ACHN (cell line): ENCODE results near the gene CPT1A.
A peak's percentile ranks its signal among the peaks of the same experiment; 100 is the strongest.

Experiments used
- DNase-seq: peaks from one replicate; pipeline ENCODE4 v3.0.0-alpha.2; 2015
- in situ Hi-C: cut with HindIII; loops from 2 replicates; pipeline ENCODE4 v1.10.0; 2017; ENCODE audit warnings: low sequenced_read_pairs, low pct_ligation_motif_present, low pct_unique_long_range_greater_than_20kb

Gene CPT1A

DNA sequence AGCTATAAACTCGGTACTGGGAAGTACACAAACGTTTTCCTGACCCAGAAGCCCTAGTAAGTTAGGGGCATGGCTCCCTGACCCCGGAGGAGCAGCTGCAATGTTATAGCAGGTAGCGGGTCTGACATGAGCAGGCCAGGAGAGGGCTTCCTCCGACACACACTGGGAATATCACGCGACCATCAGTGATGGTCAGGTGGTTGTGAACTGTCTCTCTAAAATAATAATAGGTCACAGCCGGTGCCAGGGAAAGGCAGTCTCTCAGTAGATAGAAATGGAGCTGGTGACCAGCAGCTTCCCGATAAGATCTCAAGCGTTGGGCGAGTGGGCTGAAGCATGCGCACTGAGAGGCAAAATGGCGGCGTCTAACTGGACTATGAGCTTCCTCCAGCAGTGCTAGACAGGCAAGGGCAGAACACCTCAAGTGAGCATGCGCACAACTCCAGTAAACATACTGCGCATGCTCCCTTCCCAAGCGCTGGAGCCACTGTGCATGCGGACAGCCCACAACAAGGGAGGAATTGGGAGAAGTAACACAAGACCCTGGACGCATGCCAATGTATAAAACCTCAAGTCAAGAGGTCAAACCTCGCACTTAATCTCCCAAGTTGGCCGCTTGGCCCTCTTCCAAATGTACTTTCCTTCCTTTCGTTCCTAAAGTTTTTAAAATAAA, 68.1 kb downstream of the CPT1A start:
- in situ Hi-C loops, result no loop called here

DNA sequence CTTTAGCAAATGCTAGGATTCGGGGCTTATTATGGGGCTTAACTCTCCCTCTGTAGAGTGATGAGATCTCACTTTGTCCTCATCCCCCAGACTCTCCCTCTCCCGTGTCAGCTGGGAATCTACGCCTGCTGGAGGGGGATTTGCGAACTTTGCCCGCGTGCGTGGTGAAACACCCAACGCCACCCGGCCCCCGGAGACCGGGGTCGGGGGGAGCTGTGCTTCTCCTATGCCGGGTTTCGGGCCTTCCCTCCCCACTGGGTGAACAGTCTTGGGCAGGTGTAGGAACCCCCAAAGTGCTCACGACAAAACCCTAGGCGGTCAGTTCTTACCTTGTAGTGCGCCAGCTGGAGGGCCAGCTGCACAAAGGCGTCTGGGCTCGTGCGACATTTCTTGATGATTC, 68.8 kb downstream of the CPT1A start:
- in situ Hi-C loops, result no loop called here

More for the DNA sequence above, 68.1 kb downstream of the CPT1A start:
- DNase-seq, result no peak

DNA sequence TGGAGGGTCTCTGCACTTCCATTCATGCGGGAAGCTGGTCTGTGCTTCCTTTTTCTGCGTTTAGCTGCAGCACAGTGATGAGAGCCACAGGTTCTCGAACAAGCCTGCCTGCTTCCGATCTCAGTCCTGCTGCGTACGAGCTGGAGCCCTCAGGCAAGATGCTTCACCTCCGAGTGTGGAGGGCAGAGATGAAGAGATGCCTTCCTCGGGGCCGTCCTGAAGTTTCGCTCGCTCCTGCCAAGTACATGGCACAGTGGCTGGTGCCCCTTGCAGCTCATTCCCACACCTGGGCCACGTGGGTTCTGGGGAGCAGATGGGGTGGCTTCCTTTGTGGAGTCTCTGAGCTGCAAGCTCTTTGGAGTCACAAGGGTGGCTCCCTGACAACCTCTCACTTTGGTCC, 70.9 kb downstream of the CPT1A start:
- in situ Hi-C loops, result no loop called here
- DNase-seq, result no peak

More for the DNA sequence above, 68.8 kb downstream of the CPT1A start:
- DNase-seq, result no peak

DNA sequence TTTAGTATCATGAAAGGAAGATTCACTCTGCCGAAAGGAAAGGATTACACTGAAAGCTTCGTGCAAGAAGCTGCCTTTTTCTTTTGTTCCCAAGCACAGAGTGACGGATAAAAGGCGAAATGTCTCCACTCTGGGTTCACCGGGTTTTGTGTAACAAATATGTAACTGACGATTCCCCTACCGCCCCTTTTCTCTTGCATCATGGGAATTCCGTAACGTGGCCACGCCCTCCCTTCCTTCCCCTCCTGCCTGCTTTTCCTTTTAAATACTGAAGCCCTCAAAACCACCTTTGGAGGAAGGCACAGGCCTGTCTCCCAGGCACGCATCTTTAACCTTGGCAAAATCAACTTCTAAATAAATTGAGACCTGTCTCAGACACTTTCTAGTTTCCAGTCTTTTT, 74.0 kb downstream of the CPT1A start:
- DNase-seq, result no peak
- in situ Hi-C loops, result no loop called here

DNA sequence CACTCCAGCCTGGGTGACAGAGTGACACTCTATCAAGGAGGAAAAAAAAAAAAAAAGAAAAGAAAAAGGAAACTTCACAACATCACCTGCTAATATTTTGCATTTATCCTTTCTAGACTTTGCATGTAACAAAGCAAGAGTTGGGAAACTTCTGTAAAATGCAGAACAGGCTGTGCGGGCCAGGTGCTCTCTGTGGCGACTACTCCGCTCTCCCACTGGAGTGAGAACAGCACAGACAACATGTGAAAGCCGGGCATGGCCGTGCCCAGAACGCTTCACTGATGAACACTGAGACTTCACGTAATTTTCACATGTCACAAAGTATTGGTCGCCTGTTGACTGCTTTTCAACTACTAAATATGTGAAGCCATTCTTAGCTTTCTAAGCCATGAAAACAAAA, 74.9 kb downstream of the CPT1A start:
- in situ Hi-C loops, result no loop called here
- no peak for DNase-seq

DNA sequence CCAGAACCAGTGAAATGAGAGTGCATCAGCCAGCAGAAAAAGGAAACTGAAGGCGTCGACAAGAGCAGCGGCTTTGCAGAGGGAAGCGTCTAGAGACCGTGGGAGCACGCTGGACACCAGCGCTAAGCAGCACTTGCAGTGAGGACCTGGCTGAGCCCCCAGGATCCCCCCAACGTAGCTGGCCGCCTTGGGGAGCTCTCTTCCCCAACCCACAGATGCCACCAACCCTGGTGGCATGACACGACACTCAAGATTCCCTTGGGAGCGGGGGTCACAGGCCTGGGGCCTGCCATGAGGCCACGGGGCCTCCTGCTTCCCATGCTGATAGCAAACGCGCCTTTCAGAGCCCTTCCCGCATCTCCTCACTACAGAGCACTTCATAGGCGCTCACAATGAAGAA, 77.0 kb downstream of the CPT1A start:
- in situ Hi-C loops, result no loop called here
- DNase-seq, result no peak

DNA sequence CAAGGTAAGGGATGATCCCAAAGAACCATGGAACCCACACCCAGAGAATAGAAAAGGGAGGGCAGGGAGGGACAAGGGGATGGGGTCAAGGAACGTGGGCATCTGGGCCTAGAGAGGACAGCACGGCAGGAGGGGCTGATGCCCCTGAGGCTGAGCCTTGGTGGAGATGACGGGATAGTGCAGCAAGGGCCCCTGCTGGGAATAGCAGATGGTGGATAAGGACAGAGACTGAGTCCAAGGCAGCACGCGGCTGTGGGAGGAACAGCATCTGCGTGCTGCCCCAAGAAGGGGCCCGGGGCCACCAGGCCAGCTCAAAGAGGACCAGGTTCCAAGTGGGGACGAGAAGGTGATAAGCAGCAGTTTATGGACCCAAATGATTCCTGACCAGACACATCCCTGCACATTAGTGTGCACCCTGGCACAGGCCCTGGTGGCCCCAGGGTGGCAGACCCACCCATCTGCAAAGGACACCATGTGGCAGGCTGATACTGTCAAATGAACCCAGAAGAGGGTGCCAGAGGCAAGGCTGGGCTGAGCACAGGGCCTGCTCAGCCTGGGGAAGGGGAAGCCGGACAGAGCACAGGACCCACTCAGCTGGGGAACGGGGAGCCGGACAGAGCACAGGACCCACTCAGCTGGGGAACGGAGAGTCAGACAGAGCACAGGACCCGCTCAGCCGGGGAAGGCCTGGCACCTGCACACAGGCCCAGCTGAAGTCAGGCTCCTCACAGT, 77.6 kb downstream of the CPT1A start:
- in situ Hi-C loops, result no loop called here
- no peak for DNase-seq

DNA sequence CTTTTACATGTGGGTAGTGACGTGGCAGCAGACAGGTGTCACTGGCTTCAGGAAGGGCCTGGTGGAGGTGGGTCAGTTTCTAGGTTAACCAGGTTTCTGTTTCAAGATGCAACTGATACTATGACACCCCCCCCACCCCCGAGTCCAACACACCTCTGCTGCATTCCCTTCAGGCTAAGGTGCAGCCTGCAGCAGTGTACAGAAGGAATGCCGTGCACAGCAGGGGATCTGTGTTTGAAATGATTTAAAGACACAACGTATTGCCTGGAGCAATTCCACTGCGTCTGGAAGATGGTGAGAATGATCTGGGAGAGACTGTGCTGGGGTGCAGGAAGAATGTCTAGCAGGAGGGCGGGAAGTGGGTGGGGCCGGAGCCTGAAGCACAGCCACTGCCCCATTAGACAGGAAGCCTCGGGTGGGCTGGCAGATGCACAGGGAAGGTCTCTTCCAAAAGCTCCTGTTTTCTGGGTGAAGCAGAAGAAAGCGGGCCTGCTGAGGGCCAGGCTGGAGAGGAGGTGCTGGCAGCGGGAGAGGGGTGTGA, 78.5 kb downstream of the CPT1A start:
- in situ Hi-C loops, result no loop called here
- DNase-seq, result no peak

DNA sequence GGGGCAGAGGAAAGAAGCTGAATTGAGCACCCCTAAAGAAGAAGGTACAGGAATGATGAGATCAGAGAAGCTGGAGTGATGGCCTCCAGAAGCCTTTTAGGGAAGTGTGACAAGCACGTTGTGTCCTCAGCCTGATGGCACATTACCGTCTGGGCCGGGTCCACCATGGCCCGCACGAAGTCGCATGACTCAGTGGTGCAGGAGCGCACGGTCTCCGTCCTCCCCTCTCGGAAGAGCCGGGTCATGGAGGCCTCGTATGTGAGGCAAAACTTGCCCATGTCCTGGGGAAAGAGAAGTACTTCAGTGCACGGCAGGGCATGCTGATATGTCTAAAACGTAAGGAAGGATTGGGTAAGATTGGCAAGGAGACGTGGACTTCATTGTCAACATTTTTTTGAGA, 79.2 kb downstream of the CPT1A start:
- no peak for DNase-seq
- in situ Hi-C loops, result no loop called here

DNA sequence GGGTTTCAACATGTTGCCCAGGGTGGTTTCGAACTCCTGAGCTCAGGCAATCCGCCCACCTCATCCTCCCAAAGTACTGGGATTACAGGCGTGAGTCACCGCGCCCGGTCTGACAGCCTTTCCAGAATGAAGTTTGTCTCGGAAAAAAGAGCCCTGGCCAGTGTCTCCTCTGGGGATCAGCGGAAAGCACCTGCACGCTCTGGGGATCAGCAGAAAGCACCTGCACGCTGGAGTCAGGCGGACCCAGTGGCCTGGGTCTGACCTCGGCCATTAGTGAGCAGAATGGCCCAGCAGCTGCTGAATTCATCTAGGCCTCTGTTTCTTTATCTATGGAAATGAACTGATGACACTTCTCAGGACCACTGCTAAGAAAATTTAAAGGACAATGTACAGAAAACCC, 79.9 kb downstream of the CPT1A start:
- DNase-seq, result no peak
- in situ Hi-C loops, result no loop called here

DNA sequence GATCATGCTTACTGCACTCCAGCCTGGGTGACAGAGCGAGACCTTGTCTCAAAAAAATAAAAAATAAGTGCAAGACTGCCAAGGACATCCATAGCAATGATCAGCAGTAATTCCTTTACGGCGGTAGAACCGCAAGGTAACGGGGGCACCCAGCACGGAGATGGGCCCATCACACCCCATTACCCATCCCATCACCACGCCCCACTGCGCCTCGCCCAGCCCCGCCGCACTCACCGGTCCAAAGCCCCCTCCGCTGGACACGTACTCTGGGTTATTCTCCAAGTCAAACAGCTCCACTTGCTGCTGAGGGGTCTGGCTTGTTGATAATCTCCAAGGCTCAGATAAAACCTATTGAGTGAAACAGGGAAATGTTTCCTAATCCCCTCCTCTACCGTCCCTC, 81.7 kb downstream of the CPT1A start:
- no peak for DNase-seq
- in situ Hi-C loops, result no loop called here

DNA sequence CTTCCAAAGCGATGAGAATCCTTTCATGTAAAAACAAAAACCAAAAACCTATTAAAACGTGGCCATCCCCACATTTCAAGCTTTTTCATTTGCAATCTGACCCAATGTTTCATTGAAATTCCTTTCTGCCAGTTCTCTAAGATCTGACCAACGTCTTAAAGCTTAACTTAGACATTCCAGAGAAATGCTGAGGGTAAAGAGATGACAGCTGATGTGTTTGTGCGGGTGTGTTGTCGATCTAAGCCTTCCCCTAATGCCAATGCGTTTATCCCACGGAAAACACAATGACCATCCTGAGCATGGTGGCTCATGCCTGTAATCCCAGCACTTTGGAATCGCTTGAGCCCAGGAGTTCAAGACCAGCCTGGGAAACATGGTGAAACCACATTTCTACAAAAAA, 84.0 kb downstream of the CPT1A start:
- in situ Hi-C loops, result no loop called here
- no peak for DNase-seq

DNA sequence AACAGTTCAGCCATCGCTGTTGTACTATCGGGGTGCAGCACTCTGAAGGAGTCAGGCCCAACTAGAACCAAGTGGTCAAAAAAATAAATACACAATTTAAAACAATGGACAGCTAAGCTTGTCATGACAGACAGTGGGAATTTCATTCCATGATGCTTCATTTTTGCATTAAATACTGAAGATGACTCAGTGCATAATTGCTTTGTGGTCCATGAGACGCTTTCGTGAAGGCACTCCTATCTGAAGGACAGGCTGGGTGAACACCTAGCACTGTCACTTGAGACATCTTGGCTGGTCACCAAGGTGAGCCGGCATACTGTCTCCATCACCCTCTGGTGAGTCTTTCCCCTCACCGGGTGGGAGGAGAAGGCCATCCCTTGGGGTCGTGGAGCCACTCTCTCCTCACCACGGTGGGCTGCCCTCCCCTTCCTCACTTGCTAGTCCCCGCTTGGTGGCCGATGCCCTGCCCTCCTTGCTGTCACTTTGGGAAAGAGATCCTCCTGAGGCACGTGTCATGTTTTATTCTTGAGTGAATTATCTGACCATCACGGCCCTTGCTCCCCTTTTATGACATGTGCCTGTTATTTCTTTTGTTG, 85.4 kb downstream of the CPT1A start:
- DNase-seq, result no peak
- in situ Hi-C loops, result no loop called here

DNA sequence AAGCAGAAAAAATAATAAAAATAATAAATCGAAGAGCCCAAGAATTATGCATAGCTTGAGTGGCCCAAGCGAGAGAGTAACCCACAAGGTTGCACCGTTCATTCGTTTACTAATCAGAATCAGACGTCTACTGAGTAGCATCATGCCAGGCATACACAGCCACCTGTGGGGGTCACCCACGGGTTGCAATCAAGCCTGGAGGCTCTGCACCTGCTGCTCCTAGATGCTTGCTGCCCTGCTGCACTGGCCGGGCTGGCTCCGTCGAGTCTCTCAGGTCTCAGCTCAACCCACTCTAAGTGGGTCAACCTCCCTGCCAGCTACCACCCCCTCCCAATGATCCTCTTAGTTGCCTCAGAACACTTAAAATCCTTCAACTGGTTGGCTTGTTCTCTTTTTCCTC, 88.4 kb downstream of the CPT1A start:
- DNase-seq, result no peak
- in situ Hi-C loops, result no loop called here

DNA sequence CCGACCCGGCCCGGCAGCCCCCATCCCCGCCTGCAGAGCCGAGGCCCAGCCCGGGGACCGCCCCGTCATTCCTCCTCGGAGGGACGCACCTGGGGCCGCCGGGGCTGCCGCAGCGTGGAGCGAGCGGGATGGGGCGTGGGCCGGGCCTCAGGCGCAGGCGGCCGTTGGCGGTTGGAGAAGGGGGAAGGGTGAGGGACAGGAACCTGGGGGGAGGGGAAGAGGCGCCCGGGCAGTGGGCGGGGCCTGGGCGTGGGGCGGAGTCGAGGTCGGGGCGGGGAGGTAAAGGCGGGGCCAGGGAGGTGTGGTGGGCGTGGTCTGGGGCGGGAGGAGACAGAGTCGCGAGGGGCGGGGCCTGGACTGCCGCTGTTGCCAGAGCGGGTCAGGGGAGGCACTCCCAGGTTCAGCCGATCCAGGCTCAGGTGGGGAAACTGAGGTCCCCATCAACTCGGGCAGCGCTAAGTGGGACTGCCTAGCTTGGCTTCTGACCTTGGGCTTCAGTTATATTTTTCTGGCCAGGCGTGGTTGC, 90.3 kb downstream of the CPT1A start, which contains the start of gene TESMIN:
Gene TESMIN (minus strand): TSS at position 190 of the 526 bp plus-strand sequence. CDS start 860 bp downstream, outside the sequence.
- in situ Hi-C loops, result no loop called here
- DNase-seq, result peak; percentile 78

DNA sequence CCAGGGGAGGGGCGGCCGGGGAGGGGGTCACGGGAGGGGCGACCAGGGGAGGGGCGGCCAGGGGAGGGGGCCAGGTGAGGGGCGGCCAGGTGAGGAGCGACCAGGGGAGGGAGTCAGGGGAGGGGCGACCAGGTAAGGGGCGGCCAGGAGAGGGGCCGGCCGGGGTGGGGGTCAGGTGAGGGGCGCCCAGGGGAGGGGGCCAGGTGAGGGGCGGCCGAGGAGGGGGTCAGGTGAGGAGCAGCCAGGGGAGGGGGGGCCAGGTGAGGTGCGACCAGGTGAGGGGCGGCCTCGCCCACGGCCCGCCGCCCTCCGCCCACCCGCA, 90.8 kb downstream of the CPT1A start:
- DNase-seq, result no peak
- in situ Hi-C loops, result no loop called here

DNA sequence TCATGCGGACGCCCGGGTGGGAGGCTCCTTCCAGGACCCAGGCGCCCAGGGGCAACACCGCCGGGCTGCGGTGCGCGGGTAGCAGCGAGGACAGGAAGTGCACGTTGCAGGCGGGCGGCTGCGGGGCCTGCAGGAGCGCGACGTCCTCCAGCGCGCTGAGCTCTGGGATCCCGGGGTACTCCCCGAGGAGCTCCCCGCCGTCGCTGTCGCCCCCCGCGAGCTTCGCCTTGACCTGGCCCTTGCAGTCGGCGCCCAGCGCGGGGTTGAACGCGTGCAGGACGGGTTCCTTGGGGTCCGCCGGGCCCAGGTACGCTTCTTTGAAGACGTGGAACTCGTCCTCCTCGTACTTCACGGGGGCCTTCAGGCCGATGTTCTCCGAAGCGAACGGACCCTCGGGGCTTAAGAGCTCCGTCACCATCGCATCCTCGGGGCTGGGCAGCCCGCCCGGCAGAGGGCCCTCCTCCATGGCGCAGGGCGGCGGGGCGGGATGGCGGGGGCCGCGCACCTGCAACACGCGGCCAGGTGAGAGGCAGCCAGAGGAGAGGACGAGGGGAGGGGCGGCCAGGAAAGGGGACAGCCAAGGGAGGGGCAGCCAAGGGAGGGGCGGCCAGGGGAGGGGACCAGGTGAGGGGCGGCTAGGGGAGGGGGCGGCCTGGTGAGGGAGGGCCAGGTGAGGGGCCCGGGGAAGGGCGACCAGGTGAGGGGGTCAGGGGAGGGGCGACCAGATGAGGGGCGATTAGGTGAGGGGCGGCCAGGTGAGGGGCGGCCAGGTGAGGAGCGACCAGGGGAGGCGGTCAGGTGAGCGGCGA, 91.3 kb downstream of the CPT1A start:
- in situ Hi-C loops, result no loop called here
- no peak for DNase-seq

DNA sequence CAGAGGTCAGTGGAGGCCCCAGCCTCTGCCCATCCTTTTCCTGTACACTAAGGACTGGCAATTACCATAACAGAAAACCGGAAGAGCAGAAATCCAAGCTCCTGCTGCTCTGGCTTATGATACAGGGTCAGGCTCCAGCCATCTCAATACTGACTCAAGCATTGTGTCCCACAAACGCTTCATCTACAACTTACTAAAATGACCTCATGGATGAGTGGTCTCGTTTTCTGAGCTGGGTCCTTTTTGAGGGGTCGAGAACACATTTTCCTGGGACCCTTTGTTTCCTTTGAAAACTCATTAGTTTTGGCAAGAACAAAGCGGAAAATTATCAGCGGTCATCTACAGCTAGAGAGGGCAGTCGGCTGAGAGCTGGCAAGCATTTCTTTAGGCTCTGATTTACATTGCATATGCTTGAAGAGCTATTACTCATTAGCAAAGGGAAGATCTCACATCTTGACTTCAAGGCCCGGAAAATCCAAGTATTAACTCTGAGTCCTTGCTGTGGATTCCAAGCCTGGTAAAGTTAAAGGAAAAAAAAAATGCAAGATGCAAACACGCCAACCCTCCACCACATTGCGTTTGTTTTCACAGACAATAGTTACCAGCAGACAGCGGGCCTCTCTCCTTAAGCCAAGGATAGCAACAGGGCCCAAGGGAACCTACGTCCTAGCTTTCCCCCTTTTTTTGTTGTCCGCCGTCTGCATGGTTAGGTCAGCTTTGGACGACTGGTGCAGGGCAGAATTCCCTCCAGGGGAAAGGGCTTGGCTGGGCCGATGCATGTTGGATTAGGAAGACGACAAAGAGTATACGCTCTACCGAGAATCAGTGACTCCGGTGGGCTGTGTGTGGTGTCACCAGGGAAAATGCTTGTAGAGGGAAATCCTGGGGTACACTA, 92.2 kb downstream of the CPT1A start:
- DNase-seq, result no peak
- in situ Hi-C loops, result no loop called here
